ENCODE measurements around the gene RETREG2. TPM values are rescaled to one million over a fixed set of nuclear protein-coding genes. Genes with fewer than 3 reads are reported as not detected.

RETREG2 gene
- total RNA-seq, 3 donors from 2014 or later (not counting 1 experiment from before 2014, with no cell fraction given), result 77.0 to 81.9 (median 79.0) TPM

- WGBS (ENCODE audit: insufficient coverage), result 95% methylated on average over 27 of the region's 27 CpGs
- intact Hi-C loops (cut with micrococcal nuclease), result no loop called here
- Histone ChIP-seq H3K9me3 (ENCODE audit: control insufficient read depth, insufficient read depth, low read length) (no peaks in the 10 kb centered on the region), H3K4me1 (ENCODE audit: control insufficient read depth, insufficient read depth, low read length) (peaks cover 29% of the 10 kb centered on the region), H3K36me3 (ENCODE audit: control insufficient read depth, insufficient read depth, low read length) (peaks cover 11% of the 10 kb centered on the region), H3K27me3 (ENCODE audit: control insufficient read depth, insufficient read depth, low read length) (no peaks in the 10 kb centered on the region), H3K4me3 (ENCODE audit: low read length) (no peak overlapping the region), H3K27ac (ENCODE audit: low read length) (no peak overlapping the region)
- no peak overlapping the region for H3K4me3 Mint-ChIP-seq
- DNase-seq (no peak), ATAC-seq (no peak)
- no peaks in the 10 kb centered on the region for H3K27me3 Mint-ChIP-seq (ENCODE audit: low read depth in 2 of 2)
- peaks cover 10 to 17% of the 10 kb centered on the region in 2 donors for H3K4me1 Mint-ChIP-seq
- H3K9me3 Mint-ChIP-seq, result no peaks in the 10 kb centered on the region
- H3K27ac Mint-ChIP-seq, result no peak overlapping the region
- H3K36me3 Mint-ChIP-seq, result no peaks in the 10 kb centered on the region
- no peak for TF ChIP-seq CTCF (IDR thresholded peaks at IDR 0.05)
Measured at GRCh38 chr2:219215871-219216534, 37.9 kb downstream of the RETREG2 start.

- H3K36me3 ChIP-seq (ENCODE audit: control insufficient read depth, insufficient read depth, low read length), result peaks cover 16% of the 10 kb centered on the region
Measured at GRCh38 chr2:219216535-219216915, 38.5 kb downstream of the RETREG2 start.

GRCh38 chr2:219218217-219218731 lies 40.2 kb downstream of the RETREG2 start:
- H3K27ac ChIP-seq (ENCODE audit: low read length), result no peak overlapping the region

More at GRCh38 chr2:219216535-219216915, 38.5 kb downstream of the RETREG2 start:
- Mint-ChIP-seq H3K4me3 (no peak overlapping the region), H3K36me3 (peaks cover 5% of the 10 kb centered on the region), H3K27me3 (ENCODE audit: low read depth in 2 of 2) (no peaks in the 10 kb centered on the region), H3K9me3 (no peaks in the 10 kb centered on the region), H3K4me1 (peaks cover 6 to 15% of the 10 kb centered on the region in 2 donors), H3K27ac (no peak overlapping the region)
- intact Hi-C loops (cut with micrococcal nuclease), result no loop called here
- no peak for TF ChIP-seq CTCF (IDR thresholded peaks at IDR 0.05)
- Histone ChIP-seq H3K27me3 (ENCODE audit: control insufficient read depth, insufficient read depth, low read length) (no peaks in the 10 kb centered on the region), H3K9me3 (ENCODE audit: control insufficient read depth, insufficient read depth, low read length) (no peaks in the 10 kb centered on the region), H3K27ac (ENCODE audit: low read length) (no peak overlapping the region), H3K4me1 (ENCODE audit: control insufficient read depth, insufficient read depth, low read length) (peaks cover 24% of the 10 kb centered on the region), H3K4me3 (ENCODE audit: low read length) (no peak overlapping the region)
- ATAC-seq (no peak), DNase-seq (no peak)
- 89% methylated on average over 6 of the region's 6 CpGs for WGBS (ENCODE audit: insufficient coverage)

More at GRCh38 chr2:219218217-219218731, 40.2 kb downstream of the RETREG2 start:
- Mint-ChIP-seq H3K9me3 (no peaks in the 10 kb centered on the region), H3K4me3 (peak overlapping the region; percentile 83), H3K27me3 (ENCODE audit: low read depth in 2 of 2) (no peaks in the 10 kb centered on the region), H3K36me3 (peaks cover 7% of the 10 kb centered on the region), H3K4me1 (peaks cover 6 to 17% of the 10 kb centered on the region in 2 donors), H3K27ac (peak overlapping the region; percentile 62 to 75)
- WGBS (ENCODE audit: insufficient coverage), result 1% methylated on average over 37 of the region's 37 CpGs
- H3K36me3 ChIP-seq (ENCODE audit: control insufficient read depth, insufficient read depth, low read length), result peaks cover 31% of the 10 kb centered on the region
- intact Hi-C loops (cut with micrococcal nuclease), result loop anchor here (2.0 kb wide), 1 partner anchor 57 kb away; the partner anchor contains the start of gene NHEJ1
- H3K27me3 ChIP-seq (ENCODE audit: control insufficient read depth, insufficient read depth, low read length), result no peaks in the 10 kb centered on the region
- peak in 1 of 2 donors; percentile 29 for DNase-seq
- peaks cover 24% of the 10 kb centered on the region for H3K4me1 ChIP-seq (ENCODE audit: control insufficient read depth, insufficient read depth, low read length)
- no peak for TF ChIP-seq CTCF (IDR thresholded peaks at IDR 0.05)
- H3K9me3 ChIP-seq (ENCODE audit: control insufficient read depth, insufficient read depth, low read length), result no peaks in the 10 kb centered on the region
- H3K4me3 ChIP-seq (ENCODE audit: low read length), result peak overlapping the region; percentile 46
- ATAC-seq, result peak; percentile 43 to 50 (median 46)
